HL-60 (cell line): ENCODE data around the gene SDCCAG8.

Source experiments
- GABPA ChIP-seq: IDR thresholded peaks from 2 replicates; pipeline ENCODE4 v1.6.1; 2012; ENCODE audit warnings: low read depth
- POLR2AphosphoS5 ChIP-seq: IDR thresholded peaks from 2 replicates; pipeline ENCODE4 v1.6.1; 2012; ENCODE audit warnings: low read depth
- TF ChIP-seq, protein P1 (sequence below): IDR thresholded peaks from one replicate; pipeline ENCODE4 v1.5.1; 2011; ENCODE audit warnings: low read length, control low read depth, inconsistent platforms; ENCODE audit not compliant: insufficient read depth
- TF ChIP-seq, protein P2 (sequence below): IDR thresholded peaks from 2 replicates; pipeline ENCODE4 v1.6.1; 2012; ENCODE audit warnings: low read depth; ENCODE audit not compliant: insufficient replicate concordance

DNA sequence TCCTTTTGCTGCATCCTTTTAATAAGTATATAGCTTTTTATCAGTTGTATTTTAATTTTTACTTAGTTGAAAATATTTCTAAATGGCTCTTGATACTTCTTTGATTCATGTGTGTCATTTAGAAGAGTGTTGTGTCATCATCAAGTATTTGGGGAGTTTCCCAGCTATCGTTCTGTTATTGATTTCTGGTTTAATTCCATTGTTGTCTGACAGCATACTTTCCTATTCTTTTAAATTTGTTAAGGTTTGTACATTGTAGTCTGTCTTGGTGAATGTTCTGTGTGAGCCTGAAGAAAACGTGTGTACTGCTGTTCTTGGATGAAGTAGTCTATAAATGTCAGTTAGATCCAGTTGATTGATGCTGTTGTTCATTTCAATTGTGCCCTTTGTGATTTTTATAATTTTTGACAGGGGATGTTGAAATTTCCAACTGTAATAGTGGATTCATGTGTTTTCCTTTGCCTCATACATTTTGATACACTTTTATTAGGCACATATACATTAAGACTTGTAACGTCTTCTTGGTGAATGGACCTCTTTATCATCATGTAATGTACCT lies 24.8 kb downstream of the SDCCAG8 start:
- TF ChIP-seq, protein P1, sequence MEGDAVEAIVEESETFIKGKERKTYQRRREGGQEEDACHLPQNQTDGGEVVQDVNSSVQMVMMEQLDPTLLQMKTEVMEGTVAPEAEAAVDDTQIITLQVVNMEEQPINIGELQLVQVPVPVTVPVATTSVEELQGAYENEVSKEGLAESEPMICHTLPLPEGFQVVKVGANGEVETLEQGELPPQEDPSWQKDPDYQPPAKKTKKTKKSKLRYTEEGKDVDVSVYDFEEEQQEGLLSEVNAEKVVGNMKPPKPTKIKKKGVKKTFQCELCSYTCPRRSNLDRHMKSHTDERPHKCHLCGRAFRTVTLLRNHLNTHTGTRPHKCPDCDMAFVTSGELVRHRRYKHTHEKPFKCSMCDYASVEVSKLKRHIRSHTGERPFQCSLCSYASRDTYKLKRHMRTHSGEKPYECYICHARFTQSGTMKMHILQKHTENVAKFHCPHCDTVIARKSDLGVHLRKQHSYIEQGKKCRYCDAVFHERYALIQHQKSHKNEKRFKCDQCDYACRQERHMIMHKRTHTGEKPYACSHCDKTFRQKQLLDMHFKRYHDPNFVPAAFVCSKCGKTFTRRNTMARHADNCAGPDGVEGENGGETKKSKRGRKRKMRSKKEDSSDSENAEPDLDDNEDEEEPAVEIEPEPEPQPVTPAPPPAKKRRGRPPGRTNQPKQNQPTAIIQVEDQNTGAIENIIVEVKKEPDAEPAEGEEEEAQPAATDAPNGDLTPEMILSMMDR, result no peak
- TF ChIP-seq GABPA (no peak), POLR2AphosphoS5 (no peak)
- TF ChIP-seq, protein P2, sequence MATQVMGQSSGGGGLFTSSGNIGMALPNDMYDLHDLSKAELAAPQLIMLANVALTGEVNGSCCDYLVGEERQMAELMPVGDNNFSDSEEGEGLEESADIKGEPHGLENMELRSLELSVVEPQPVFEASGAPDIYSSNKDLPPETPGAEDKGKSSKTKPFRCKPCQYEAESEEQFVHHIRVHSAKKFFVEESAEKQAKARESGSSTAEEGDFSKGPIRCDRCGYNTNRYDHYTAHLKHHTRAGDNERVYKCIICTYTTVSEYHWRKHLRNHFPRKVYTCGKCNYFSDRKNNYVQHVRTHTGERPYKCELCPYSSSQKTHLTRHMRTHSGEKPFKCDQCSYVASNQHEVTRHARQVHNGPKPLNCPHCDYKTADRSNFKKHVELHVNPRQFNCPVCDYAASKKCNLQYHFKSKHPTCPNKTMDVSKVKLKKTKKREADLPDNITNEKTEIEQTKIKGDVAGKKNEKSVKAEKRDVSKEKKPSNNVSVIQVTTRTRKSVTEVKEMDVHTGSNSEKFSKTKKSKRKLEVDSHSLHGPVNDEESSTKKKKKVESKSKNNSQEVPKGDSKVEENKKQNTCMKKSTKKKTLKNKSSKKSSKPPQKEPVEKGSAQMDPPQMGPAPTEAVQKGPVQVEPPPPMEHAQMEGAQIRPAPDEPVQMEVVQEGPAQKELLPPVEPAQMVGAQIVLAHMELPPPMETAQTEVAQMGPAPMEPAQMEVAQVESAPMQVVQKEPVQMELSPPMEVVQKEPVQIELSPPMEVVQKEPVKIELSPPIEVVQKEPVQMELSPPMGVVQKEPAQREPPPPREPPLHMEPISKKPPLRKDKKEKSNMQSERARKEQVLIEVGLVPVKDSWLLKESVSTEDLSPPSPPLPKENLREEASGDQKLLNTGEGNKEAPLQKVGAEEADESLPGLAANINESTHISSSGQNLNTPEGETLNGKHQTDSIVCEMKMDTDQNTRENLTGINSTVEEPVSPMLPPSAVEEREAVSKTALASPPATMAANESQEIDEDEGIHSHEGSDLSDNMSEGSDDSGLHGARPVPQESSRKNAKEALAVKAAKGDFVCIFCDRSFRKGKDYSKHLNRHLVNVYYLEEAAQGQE, result no peak
